Mesenchymal stem cell (in vitro differentiated cells and primary cell): ENCODE measurements around the gene PROKR1.

ENCODE experiments used
- DNase-seq: peaks from one replicate; pipeline ENCODE4 v3.0.0-alpha.2; 2013
- H2AFZ ChIP-seq: one replicate; pipeline ENCODE4 v1.6.1; 2013; ENCODE audit warnings: low read depth, mild to moderate bottlenecking, control low read depth, inconsistent platforms, low read length, moderate library complexity
- H2AK5ac ChIP-seq: 2 replicates; pipeline ENCODE4 v1.6.1; 2013; ENCODE audit warnings: low read length, moderate library complexity, mild to moderate bottlenecking, inconsistent platforms; ENCODE audit not compliant: severe bottlenecking
- H2BK120ac ChIP-seq: one replicate; pipeline ENCODE4 v1.6.1; 2013; ENCODE audit warnings: low read depth, mild to moderate bottlenecking, inconsistent platforms, low read length, moderate library complexity
- H2BK12ac ChIP-seq, 2 experiments: one replicate each; pipeline ENCODE4 v1.6.1; 2013; ENCODE audit warnings: inconsistent platforms in 2 of 2, low read length in 2 of 2, mild to moderate bottlenecking in 2 of 2, moderate library complexity in 2 of 2, control low read depth in 1 of 2
- H2BK15ac ChIP-seq: one replicate; pipeline ENCODE4 v1.6.1; 2013; ENCODE audit warnings: mild to moderate bottlenecking, low read depth, inconsistent platforms; ENCODE audit not compliant: poor library complexity, severe bottlenecking
- H2BK5ac ChIP-seq: 2 replicates; pipeline ENCODE4 v1.6.1; 2013; ENCODE audit warnings: low read depth, mild to moderate bottlenecking, low read length, control low read depth, inconsistent platforms; ENCODE audit not compliant: poor library complexity, severe bottlenecking
- H3K14ac ChIP-seq, 2 experiments: one replicate each; pipeline ENCODE4 v1.6.1; 2013; ENCODE audit warnings: inconsistent platforms in 2 of 2, low read length in 2 of 2, control low read depth in 1 of 2, mild to moderate bottlenecking in 1 of 2, moderate library complexity in 1 of 2
- H3K18ac ChIP-seq, 2 experiments: one replicate each; pipeline ENCODE4 v1.6.1; 2013; ENCODE audit warnings: inconsistent platforms in 2 of 2, low read length in 2 of 2, control low read depth in 1 of 2, low read depth in 1 of 2, mild to moderate bottlenecking in 1 of 2
- H3K23ac ChIP-seq, 2 experiments: one replicate each; pipeline ENCODE4 v1.6.1; 2013; ENCODE audit warnings: inconsistent platforms in 2 of 2, low read length in 2 of 2, mild to moderate bottlenecking in 2 of 2, moderate library complexity in 2 of 2, control low read depth in 1 of 2
- H3K27ac ChIP-seq: 2 replicates; pipeline ENCODE4 v1.5.1; 2013; ENCODE audit warnings: mild to moderate bottlenecking, moderate library complexity, low read length, control low read depth, inconsistent platforms; ENCODE audit not compliant: poor library complexity, severe bottlenecking
- H3K27me3 ChIP-seq, 2 experiments: 2 replicates each; pipeline versions ENCODE4 v1.6.1 to v1.7.0; 2013; ENCODE audit warnings: low read length in 2 of 2, mild to moderate bottlenecking in 2 of 2, moderate library complexity in 2 of 2, control low read depth in 1 of 2, inconsistent platforms in 1 of 2; ENCODE audit not compliant: control insufficient read depth in 1 of 2, insufficient read depth in 1 of 2
- H3K36me3 ChIP-seq, 2 experiments: 2 replicates each; pipeline versions ENCODE4 v1.6.1 to v1.7.0; 2013; ENCODE audit warnings: low read length in 2 of 2, control low read depth in 1 of 2, inconsistent platforms in 1 of 2, low read depth in 1 of 2, mild to moderate bottlenecking in 1 of 2; ENCODE audit not compliant: insufficient read depth in 2 of 2, control insufficient read depth in 1 of 2
- H3K4ac ChIP-seq, 2 experiments: one replicate each; pipeline ENCODE4 v1.6.1; 2013; ENCODE audit warnings: inconsistent platforms in 2 of 2, low read length in 2 of 2, mild to moderate bottlenecking in 2 of 2, moderate library complexity in 2 of 2, control low read depth in 1 of 2, low read depth in 1 of 2
- H3K4me1 ChIP-seq: 2 replicates; pipeline ENCODE4 v1.6.1; 2013; ENCODE audit warnings: low read depth, low read length, control low read depth; ENCODE audit not compliant: control insufficient read depth, insufficient read depth
- H3K4me2 ChIP-seq: 2 replicates; pipeline ENCODE4 v1.6.1; 2013; ENCODE audit warnings: low read length, mild to moderate bottlenecking, inconsistent platforms; ENCODE audit not compliant: poor library complexity, severe bottlenecking
- H3K4me3 ChIP-seq, 2 experiments: 2 replicates each; pipeline versions ENCODE4 v1.5.1 to v1.7.0; 2013; ENCODE audit warnings: low read length in 2 of 2, mild to moderate bottlenecking in 2 of 2, control low read depth in 1 of 2, low read depth in 1 of 2; ENCODE audit not compliant: insufficient read depth in 1 of 2
- H3K79me1 ChIP-seq: replicated peaks from 2 replicates; pipeline ENCODE4 v1.6.1; 2013; ENCODE audit warnings: mild to moderate bottlenecking, control low read depth, low read length, inconsistent platforms; ENCODE audit not compliant: poor library complexity, severe bottlenecking
- H3K9ac ChIP-seq: 2 replicates; pipeline ENCODE4 v1.7.0; 2013; ENCODE audit warnings: mild to moderate bottlenecking, low read length, moderate library complexity
- H3K9me3 ChIP-seq: 2 replicates; pipeline ENCODE4 v1.7.0; 2013; ENCODE audit warnings: mild to moderate bottlenecking, low read length; ENCODE audit not compliant: control insufficient read depth
- H4K8ac ChIP-seq: one replicate; pipeline ENCODE4 v1.6.1; 2013; ENCODE audit warnings: inconsistent platforms, mild to moderate bottlenecking, low read length, moderate library complexity
- H4K91ac ChIP-seq: one replicate; pipeline ENCODE4 v1.6.1; 2013; ENCODE audit warnings: mild to moderate bottlenecking, low read length, inconsistent platforms
- WGBS: methylation state at CpG from one replicate; pipeline ENCODE4 v1.1.7; 2013; ENCODE audit warnings: mixed read lengths; 5-methylcytosine and 5-hydroxymethylcytosine counted together

PROKR1 gene

DNA sequence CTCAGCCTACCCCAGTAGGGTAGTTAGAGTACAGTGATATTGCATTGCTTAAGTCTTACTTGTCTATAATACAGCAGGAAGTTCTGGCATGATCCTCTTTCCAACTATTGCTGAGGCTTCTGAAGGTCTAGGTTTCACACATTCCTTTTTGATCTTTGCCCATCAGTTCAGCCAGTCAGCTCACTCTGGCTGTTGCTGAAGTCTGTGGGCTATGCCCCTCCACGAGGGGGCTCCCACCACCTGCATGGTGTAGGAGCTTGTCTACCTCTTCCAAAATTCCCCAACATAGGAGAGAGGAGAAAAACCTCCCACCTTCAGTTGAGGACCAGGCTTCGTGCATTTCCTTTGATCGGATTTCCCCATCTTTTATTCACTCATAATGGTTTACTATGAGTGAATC, 26.3 kb downstream of the PROKR1 start:
- Histone ChIP-seq H2BK5ac (no peak overlapping the region), H3K4me2 (no peak overlapping the region), H3K27ac (no peak overlapping the region), H3K4me1 (no peaks in the 10 kb centered on the region), H3K4ac (no peak overlapping the region), H3K27me3 (peaks cover 0 to 11% of the 10 kb centered on the region in 2 experiments), H4K8ac (no peak overlapping the region), H3K9ac (no peak overlapping the region), H3K9me3 (no peaks in the 10 kb centered on the region), H4K91ac (no peak overlapping the region), H3K23ac (no peak overlapping the region), H2BK12ac (no peak overlapping the region), H2AFZ (no peak overlapping the region), H3K4me3 (no peak overlapping the region), H3K79me1 (no peaks in the 10 kb centered on the region), H3K18ac (no peak overlapping the region), H2AK5ac (no peak overlapping the region), H2BK120ac (no peak overlapping the region), H3K36me3 (no peaks in the 10 kb centered on the region), H3K14ac (no peak overlapping the region), H2BK15ac (no peak overlapping the region)
- 18% methylated on average over 1 of the region's 3 CpGs for WGBS
- no peak for DNase-seq

- Histone ChIP-seq H3K4me1 (no peaks in the 10 kb centered on the region), H2BK12ac (no peak overlapping the region), H4K8ac (no peak overlapping the region), H3K9ac (no peak overlapping the region), H2BK120ac (no peak overlapping the region), H2AFZ (no peak overlapping the region), H3K4me3 (no peak overlapping the region), H3K36me3 (no peaks in the 10 kb centered on the region), H3K9me3 (no peaks in the 10 kb centered on the region), H2BK5ac (no peak overlapping the region), H3K14ac (no peak overlapping the region), H3K23ac (no peak overlapping the region), H4K91ac (no peak overlapping the region), H3K4me2 (no peak overlapping the region), H3K79me1 (no peaks in the 10 kb centered on the region), H3K4ac (no peak overlapping the region), H2BK15ac (no peak overlapping the region), H3K27ac (no peak overlapping the region), H3K27me3 (peaks cover 0 to 11% of the 10 kb centered on the region in 2 experiments), H2AK5ac (no peak overlapping the region), H3K18ac (no peak overlapping the region)
- 98% methylated on average over 4 of the region's 4 CpGs for whole genome bisulfite sequencing
- DNase-seq, result no peak
Measured at GRCh38 chr2:68671961-68672360, 28.6 kb downstream of the PROKR1 start.

DNA sequence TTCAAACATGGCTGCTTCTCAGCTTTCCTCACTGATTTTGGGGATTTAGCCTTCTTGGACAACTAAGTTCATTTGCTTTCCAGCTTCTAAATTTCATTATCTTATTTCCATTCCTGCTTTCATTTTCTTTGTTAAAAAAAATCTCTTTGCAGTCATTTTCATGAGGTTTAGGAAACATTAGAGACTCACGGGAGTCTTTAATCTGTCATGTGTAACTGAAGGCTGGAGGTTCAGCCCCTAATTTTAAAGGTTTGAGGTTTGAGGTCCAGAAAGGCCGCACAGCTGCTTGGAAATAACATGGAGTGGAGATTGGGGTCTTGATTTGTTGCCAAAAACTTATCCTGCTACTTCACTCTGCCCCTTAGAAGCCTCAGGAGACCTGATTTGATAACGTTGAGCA, 30.3 kb downstream of the PROKR1 start:
- H2BK120ac ChIP-seq, result no peak overlapping the region
- no peak overlapping the region for H3K18ac ChIP-seq
- H3K4me2 ChIP-seq, result no peak overlapping the region
- no peaks in the 10 kb centered on the region for H3K9me3 ChIP-seq
- no peak overlapping the region for H3K9ac ChIP-seq
- no peak overlapping the region for H2AK5ac ChIP-seq
- H3K27me3 ChIP-seq, result peaks cover 0 to 11% of the 10 kb centered on the region in 2 experiments
- no peak overlapping the region for H4K91ac ChIP-seq
- H3K4ac ChIP-seq, result no peak overlapping the region
- H3K23ac ChIP-seq, result no peak overlapping the region
- H2BK15ac ChIP-seq, result no peak overlapping the region
- H2AFZ ChIP-seq, result no peak overlapping the region
- H4K8ac ChIP-seq, result no peak overlapping the region
- H3K79me1 ChIP-seq, result no peaks in the 10 kb centered on the region
- no peak overlapping the region for H3K4me3 ChIP-seq
- DNase-seq, result no peak
- 64% methylated on average over 3 of the region's 3 CpGs for WGBS
- no peak overlapping the region for H2BK12ac ChIP-seq
- H2BK5ac ChIP-seq, result no peak overlapping the region
- H3K4me1 ChIP-seq, result no peaks in the 10 kb centered on the region
- H3K14ac ChIP-seq, result no peak overlapping the region
- no peaks in the 10 kb centered on the region for H3K36me3 ChIP-seq
- H3K27ac ChIP-seq, result no peak overlapping the region

DNA sequence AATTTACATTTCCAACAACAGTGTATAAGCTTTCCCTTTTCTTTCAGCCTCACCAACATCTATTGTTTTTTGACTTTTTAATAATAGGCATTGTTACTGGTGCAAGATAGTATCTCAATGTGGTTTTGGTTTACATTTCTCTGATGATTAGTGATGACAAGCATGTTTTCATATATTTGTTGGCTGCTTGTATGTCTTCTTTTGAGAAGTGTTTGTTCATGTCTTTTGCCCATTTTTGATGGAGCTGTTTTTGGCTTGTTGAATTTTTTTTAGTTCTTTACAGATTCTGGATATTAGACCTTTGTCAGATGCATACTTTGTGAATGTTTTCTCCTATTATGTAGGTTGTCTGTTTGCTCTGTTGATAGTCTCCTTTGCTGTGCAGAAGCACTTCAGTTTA, 32.1 kb downstream of the PROKR1 start:
- Histone ChIP-seq H3K9ac (no peak overlapping the region), H4K91ac (no peak overlapping the region), H3K4me2 (no peak overlapping the region), H2AK5ac (no peak overlapping the region), H3K27me3 (peaks cover 0 to 11% of the 10 kb centered on the region in 2 experiments), H3K4me3 (no peak overlapping the region), H2BK5ac (no peak overlapping the region), H2BK15ac (no peak overlapping the region), H3K18ac (no peak overlapping the region), H3K36me3 (no peaks in the 10 kb centered on the region), H3K4me1 (no peaks in the 10 kb centered on the region), H3K9me3 (no peaks in the 10 kb centered on the region), H3K4ac (no peak overlapping the region), H4K8ac (no peak overlapping the region), H2AFZ (no peak overlapping the region), H3K14ac (no peak overlapping the region), H3K79me1 (no peaks in the 10 kb centered on the region), H2BK120ac (no peak overlapping the region), H3K23ac (no peak overlapping the region), H2BK12ac (no peak overlapping the region), H3K27ac (no peak overlapping the region)
- no peak for DNase-seq
